Neural cell (in vitro differentiated cells): ENCODE data around the gene LACC1. TPM values are rescaled to one million over a fixed set of nuclear protein-coding genes. Genes with fewer than 3 reads are reported as not detected.

ENCODE experiments used
- H2AFZ ChIP-seq: fragments of 200-600, 300-800 bp; sonication (generic), shearing (Covaris generic); 2 replicates; pipeline ENCODE4 v1.6.0; 2014; ENCODE audit warnings: low read depth, mild to moderate bottlenecking, antibody characterized with exemption, low read length, moderate library complexity
- H3F3A ChIP-seq: fragments of 200-600 bp; shearing (Covaris generic); 2 replicates; pipeline ENCODE4 v1.6.1; 2016; ENCODE audit warnings: mild to moderate bottlenecking, moderate library complexity, mixed read lengths, antibody characterized with exemption, low read length; ENCODE audit not compliant: insufficient read depth, poor library complexity, severe bottlenecking
- H3K27ac ChIP-seq: fragments of 200-600, 300-800 bp; sonication (generic), shearing (Covaris generic); 2 replicates; pipeline ENCODE4 v1.5.1; 2014; ENCODE audit warnings: mild to moderate bottlenecking, low read length, moderate library complexity
- H3K27me3 ChIP-seq: fragments of 300-800, 200-600 bp; sonication (generic), shearing (Covaris generic); 2 replicates; pipeline ENCODE4 v1.6.0; 2014; ENCODE audit warnings: mild to moderate bottlenecking, low read depth, low read length, moderate library complexity; ENCODE audit not compliant: insufficient read depth
- H3K36me3 ChIP-seq: fragments of 300-800, 200-600 bp; sonication (generic), shearing (Covaris generic); 2 replicates; pipeline ENCODE4 v1.5.1; 2014; ENCODE audit warnings: mild to moderate bottlenecking, antibody characterized with exemption, low read length, moderate library complexity; ENCODE audit not compliant: insufficient read depth
- H3K4me2 ChIP-seq: fragments of 300-800, 200-600 bp; sonication (generic), shearing (Covaris generic); 2 replicates; pipeline ENCODE4 v1.6.0; 2014; ENCODE audit warnings: mild to moderate bottlenecking, low read length
- H3K4me3 ChIP-seq: fragments of 300-800, 200-600 bp; sonication (generic), shearing (Covaris generic); 2 replicates; pipeline ENCODE4 v1.5.1; 2014; ENCODE audit warnings: mild to moderate bottlenecking, low read length, moderate library complexity
- H3K79me2 ChIP-seq: fragments of 200-600 bp; shearing (Covaris generic); replicated peaks from 2 replicates; pipeline ENCODE4 v1.6.0; 2014; ENCODE audit warnings: mild to moderate bottlenecking, low read length, moderate library complexity; ENCODE audit not compliant: insufficient read depth
- H3K9ac ChIP-seq: fragments of 300-800, 200-600 bp; sonication (generic), shearing (Covaris generic); 2 replicates; pipeline ENCODE4 v1.6.1; 2016; ENCODE audit warnings: mild to moderate bottlenecking, low read length, mixed read lengths
- H3K9me2 ChIP-seq: fragments of 200-600 bp; shearing (Covaris generic); 2 replicates; pipeline ENCODE4 v1.6.1; 2016; ENCODE audit warnings: mild to moderate bottlenecking, low read length, mixed read lengths; ENCODE audit not compliant: insufficient read depth
- H3K9me3 ChIP-seq: fragments of 200-600, 300-800 bp; sonication (generic), shearing (Covaris generic); 2 replicates; pipeline ENCODE4 v1.6.1; 2016; ENCODE audit warnings: mild to moderate bottlenecking, mixed run types, low read length, moderate library complexity, mixed read lengths
- H4K20me1 ChIP-seq: fragments of 200-600 bp; shearing (Covaris generic); 2 replicates; pipeline ENCODE4 v1.6.1; 2016; ENCODE audit warnings: mild to moderate bottlenecking, mixed run types; ENCODE audit not compliant: insufficient read depth
- EP300 ChIP-seq: fragments of 450-650 bp; conservative IDR thresholded peaks from 2 replicates; pipeline ENCODE4 v1.6.1; 2014; ENCODE audit warnings: antibody characterized with exemption, mild to moderate bottlenecking, moderate library complexity; ENCODE audit not compliant: poor library complexity, severe bottlenecking
- EZH2 ChIP-seq: fragments of 200-600, 300-800 bp; shearing (Covaris generic), sonication (generic); IDR thresholded peaks from 2 replicates; pipeline ENCODE4 v1.6.1; 2014; ENCODE audit warnings: antibody characterized with exemption, low read length, borderline replicate concordance, mild to moderate bottlenecking; ENCODE audit not compliant: insufficient read depth, poor library complexity, severe bottlenecking
- MXI1 ChIP-seq: fragments of 450-650 bp; conservative IDR thresholded peaks from 2 replicates; pipeline ENCODE4 v1.6.1; 2014; ENCODE audit warnings: antibody characterized with exemption, mild to moderate bottlenecking; ENCODE audit not compliant: poor library complexity, severe bottlenecking
- POLR2AphosphoS5 ChIP-seq: IDR thresholded peaks from 2 replicates; pipeline ENCODE4 v1.6.1; 2012
- RAD21 ChIP-seq: fragments of 450-650 bp; conservative IDR thresholded peaks from 2 replicates; pipeline ENCODE4 v1.6.1; 2014; ENCODE audit warnings: antibody characterized with exemption, mild to moderate bottlenecking, moderate library complexity
- SMC3 ChIP-seq: fragments of 450-650 bp; conservative IDR thresholded peaks from 2 replicates; pipeline ENCODE4 v1.6.1; 2014; ENCODE audit warnings: antibody characterized with exemption, mild to moderate bottlenecking, moderate library complexity; ENCODE audit not compliant: poor library complexity
- TAF1 ChIP-seq: IDR thresholded peaks from 2 replicates; pipeline ENCODE4 v1.6.1; 2012; ENCODE audit warnings: low read depth
- polyA plus RNA-seq: library from polyadenylated mRNA; depleted of rRNA; stranded (reverse); fragments of >200 nt; gene quantifications from 2 replicates; pipeline ENCODE4 v1.2.3, GENCODE V29; 2014
- TF ChIP-seq, protein P1 (sequence below): IDR thresholded peaks from 2 replicates; pipeline ENCODE4 v1.6.1; 2012; ENCODE audit warnings: borderline replicate concordance
- TF ChIP-seq, protein P2 (sequence below): fragments of 450-650 bp; IDR thresholded peaks from 2 replicates; pipeline ENCODE4 v1.5.1; 2014; ENCODE audit warnings: antibody characterized with exemption, mild to moderate bottlenecking, moderate library complexity; ENCODE audit not compliant: poor library complexity, severe bottlenecking

The LACC1 gene
- polyA plus RNA-seq, 1 donor from 2014 or later, result 2.2 TPM

DNA sequence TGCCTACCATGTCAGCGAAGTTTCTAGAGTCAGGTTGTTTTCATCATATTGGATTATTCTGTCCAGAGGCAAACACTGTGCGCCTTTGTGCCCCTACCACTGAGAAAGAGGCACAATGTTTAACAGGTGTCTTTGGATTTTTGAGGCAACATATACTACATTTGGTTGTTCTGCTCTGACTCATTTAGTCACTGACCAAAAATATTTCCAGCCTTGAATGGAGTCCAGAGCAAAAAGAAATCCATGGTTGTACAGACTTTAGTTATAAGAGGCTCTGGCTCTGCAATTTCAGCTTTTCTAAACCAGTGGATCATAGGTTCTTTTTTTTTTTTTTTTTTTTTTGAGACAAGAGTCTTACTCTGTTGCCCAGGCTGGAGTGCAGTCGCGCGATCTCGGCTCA is 35.7 kb downstream of the LACC1 start:
- H3F3A ChIP-seq, result no peaks in the 10 kb centered on the region
- no peak overlapping the region for H3K4me2 ChIP-seq
- H3K9ac ChIP-seq, result no peak overlapping the region
- H3K27me3 ChIP-seq, result no peaks in the 10 kb centered on the region
- no peak overlapping the region for H3K27ac ChIP-seq
- H4K20me1 ChIP-seq, result no peaks in the 10 kb centered on the region
- no peak overlapping the region for H3K4me3 ChIP-seq
- H3K9me2 ChIP-seq, result no peaks in the 10 kb centered on the region
- H3K36me3 ChIP-seq, result no peaks in the 10 kb centered on the region
- H3K79me2 ChIP-seq, result no peaks in the 10 kb centered on the region
- no peak overlapping the region for H2AFZ ChIP-seq
- H3K9me3 ChIP-seq, result no peaks in the 10 kb centered on the region
- TF ChIP-seq, protein P1, sequence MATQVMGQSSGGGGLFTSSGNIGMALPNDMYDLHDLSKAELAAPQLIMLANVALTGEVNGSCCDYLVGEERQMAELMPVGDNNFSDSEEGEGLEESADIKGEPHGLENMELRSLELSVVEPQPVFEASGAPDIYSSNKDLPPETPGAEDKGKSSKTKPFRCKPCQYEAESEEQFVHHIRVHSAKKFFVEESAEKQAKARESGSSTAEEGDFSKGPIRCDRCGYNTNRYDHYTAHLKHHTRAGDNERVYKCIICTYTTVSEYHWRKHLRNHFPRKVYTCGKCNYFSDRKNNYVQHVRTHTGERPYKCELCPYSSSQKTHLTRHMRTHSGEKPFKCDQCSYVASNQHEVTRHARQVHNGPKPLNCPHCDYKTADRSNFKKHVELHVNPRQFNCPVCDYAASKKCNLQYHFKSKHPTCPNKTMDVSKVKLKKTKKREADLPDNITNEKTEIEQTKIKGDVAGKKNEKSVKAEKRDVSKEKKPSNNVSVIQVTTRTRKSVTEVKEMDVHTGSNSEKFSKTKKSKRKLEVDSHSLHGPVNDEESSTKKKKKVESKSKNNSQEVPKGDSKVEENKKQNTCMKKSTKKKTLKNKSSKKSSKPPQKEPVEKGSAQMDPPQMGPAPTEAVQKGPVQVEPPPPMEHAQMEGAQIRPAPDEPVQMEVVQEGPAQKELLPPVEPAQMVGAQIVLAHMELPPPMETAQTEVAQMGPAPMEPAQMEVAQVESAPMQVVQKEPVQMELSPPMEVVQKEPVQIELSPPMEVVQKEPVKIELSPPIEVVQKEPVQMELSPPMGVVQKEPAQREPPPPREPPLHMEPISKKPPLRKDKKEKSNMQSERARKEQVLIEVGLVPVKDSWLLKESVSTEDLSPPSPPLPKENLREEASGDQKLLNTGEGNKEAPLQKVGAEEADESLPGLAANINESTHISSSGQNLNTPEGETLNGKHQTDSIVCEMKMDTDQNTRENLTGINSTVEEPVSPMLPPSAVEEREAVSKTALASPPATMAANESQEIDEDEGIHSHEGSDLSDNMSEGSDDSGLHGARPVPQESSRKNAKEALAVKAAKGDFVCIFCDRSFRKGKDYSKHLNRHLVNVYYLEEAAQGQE, result no peak
- TF ChIP-seq, protein P2, sequence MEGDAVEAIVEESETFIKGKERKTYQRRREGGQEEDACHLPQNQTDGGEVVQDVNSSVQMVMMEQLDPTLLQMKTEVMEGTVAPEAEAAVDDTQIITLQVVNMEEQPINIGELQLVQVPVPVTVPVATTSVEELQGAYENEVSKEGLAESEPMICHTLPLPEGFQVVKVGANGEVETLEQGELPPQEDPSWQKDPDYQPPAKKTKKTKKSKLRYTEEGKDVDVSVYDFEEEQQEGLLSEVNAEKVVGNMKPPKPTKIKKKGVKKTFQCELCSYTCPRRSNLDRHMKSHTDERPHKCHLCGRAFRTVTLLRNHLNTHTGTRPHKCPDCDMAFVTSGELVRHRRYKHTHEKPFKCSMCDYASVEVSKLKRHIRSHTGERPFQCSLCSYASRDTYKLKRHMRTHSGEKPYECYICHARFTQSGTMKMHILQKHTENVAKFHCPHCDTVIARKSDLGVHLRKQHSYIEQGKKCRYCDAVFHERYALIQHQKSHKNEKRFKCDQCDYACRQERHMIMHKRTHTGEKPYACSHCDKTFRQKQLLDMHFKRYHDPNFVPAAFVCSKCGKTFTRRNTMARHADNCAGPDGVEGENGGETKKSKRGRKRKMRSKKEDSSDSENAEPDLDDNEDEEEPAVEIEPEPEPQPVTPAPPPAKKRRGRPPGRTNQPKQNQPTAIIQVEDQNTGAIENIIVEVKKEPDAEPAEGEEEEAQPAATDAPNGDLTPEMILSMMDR, result no peak
- no peak for TF ChIP-seq EZH2
- no peak for TF ChIP-seq EP300
- TF ChIP-seq SMC3, result no peak
- no peak for TF ChIP-seq RAD21
- no peak for TF ChIP-seq MXI1

DNA sequence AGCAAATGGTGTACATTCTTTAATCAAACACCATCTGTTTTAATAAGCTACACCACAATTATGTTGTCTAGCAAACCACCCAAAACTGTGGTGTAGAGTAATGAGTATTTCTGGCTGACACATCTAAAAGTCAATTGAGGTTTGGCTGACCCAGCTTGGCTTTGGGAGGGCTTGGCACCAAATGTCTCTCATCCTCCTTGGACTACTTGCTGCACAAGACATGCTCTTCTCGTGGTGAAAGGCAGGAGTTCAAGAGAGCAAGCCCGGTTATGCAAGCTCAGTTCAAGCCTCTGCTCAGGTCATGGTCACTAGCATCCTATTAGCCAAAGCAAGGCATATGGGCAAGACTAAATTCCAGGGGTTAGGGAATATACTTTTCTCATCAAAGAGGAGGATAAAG is 37.1 kb downstream of the LACC1 start:
- TF ChIP-seq, protein P1, result no peak
- TF ChIP-seq RAD21 (no peak), EP300 (no peak), POLR2AphosphoS5 (no peak), TAF1 (no peak), EZH2 (no peak), MXI1 (no peak), SMC3 (no peak)
- TF ChIP-seq, protein P2, result no peak
- Histone ChIP-seq H2AFZ (no peak overlapping the region), H3K4me2 (no peak overlapping the region), H3K9me3 (no peaks in the 10 kb centered on the region), H4K20me1 (no peaks in the 10 kb centered on the region), H3K4me3 (no peak overlapping the region), H3K79me2 (no peaks in the 10 kb centered on the region), H3F3A (no peaks in the 10 kb centered on the region), H3K9me2 (no peaks in the 10 kb centered on the region), H3K27ac (no peak overlapping the region), H3K27me3 (no peaks in the 10 kb centered on the region), H3K36me3 (no peaks in the 10 kb centered on the region), H3K9ac (no peak overlapping the region)
